OCI-LY7 (cell line): ENCODE results near the gene DENND6B. TPM values are rescaled to one million over a fixed set of nuclear protein-coding genes. Genes with fewer than 3 reads are reported as not detected.

Experiments
- BruUV-seq: library from RNA; stranded (reverse); fragments of 400-500 nt; replicated peaks from 2 replicates; lab custom pipeline; 2021; lab: Mats Ljungman, UMichigan
- CTCF ChIA-PET: fragments of 300-600 bp; sonication (Branson Sonifier 250); formaldehyde crosslinking; loops from one replicate; lab custom pipeline; 2022; ENCODE audit warnings: antibody characterized with exemption; ENCODE audit not compliant: unreplicated experiment; lab: Charles Lee
- POLR2A ChIA-PET: fragments of 300-600 bp; sonication (Branson Sonifier 250); formaldehyde crosslinking; loops from one replicate; lab custom pipeline; 2022; ENCODE audit warnings: antibody characterized with exemption; lab: Charles Lee
- DNase-seq: peaks from one replicate; pipeline ENCODE4 v3.0.0-alpha.2; 2015; ENCODE audit warnings: low spot score
- H2AFZ ChIP-seq: fragments of 200-600 bp; sonication (generic), shearing (Covaris generic); 2 replicates; pipeline ENCODE4 v1.6.1; 2014; ENCODE audit warnings: mild to moderate bottlenecking, antibody characterized with exemption, low read length, moderate library complexity
- H3K27ac ChIP-seq: fragments of 200-600 bp; sonication (generic); 2 replicates; pipeline ENCODE4 v1.5.1; 2014; ENCODE audit warnings: mixed run types, low read depth, mild to moderate bottlenecking, moderate library complexity, low read length, inconsistent platforms; ENCODE audit not compliant: poor library complexity, severe bottlenecking
- H3K36me3 ChIP-seq: fragments of 200-600 bp; sonication (generic); 2 replicates; pipeline ENCODE4 v1.6.1; 2014; ENCODE audit warnings: mild to moderate bottlenecking, antibody characterized with exemption, low read length, moderate library complexity, mixed read lengths; ENCODE audit not compliant: insufficient read depth
- H3K4me1 ChIP-seq: fragments of 200-600 bp; sonication (generic); 2 replicates; pipeline ENCODE4 v1.5.1; 2014; ENCODE audit warnings: mild to moderate bottlenecking, low read length; ENCODE audit not compliant: insufficient read depth, poor library complexity, severe bottlenecking
- H3K4me2 ChIP-seq: fragments of 200-600 bp; sonication (generic); 2 replicates; pipeline ENCODE4 v1.6.1; 2014; ENCODE audit warnings: mild to moderate bottlenecking, low read length
- H3K4me3 ChIP-seq: fragments of 200-600 bp; sonication (generic); 2 replicates; pipeline ENCODE4 v1.5.1; 2014; ENCODE audit warnings: mild to moderate bottlenecking, low read depth, low read length; ENCODE audit not compliant: poor library complexity, severe bottlenecking
- H3K79me2 ChIP-seq: fragments of 200-600 bp; sonication (generic); 2 replicates; pipeline ENCODE4 v1.6.1; 2016; ENCODE audit warnings: low read depth, mild to moderate bottlenecking, low read length, moderate library complexity, mixed read lengths; ENCODE audit not compliant: insufficient read depth
- H3K9me2 ChIP-seq: fragments of 200-600 bp; sonication (generic); 2 replicates; pipeline ENCODE4 v1.6.1; 2016; ENCODE audit warnings: mild to moderate bottlenecking, low read length, mixed read lengths; ENCODE audit not compliant: insufficient read depth
- H3K9me3 ChIP-seq: fragments of 200-600 bp; sonication (generic); 2 replicates; pipeline ENCODE4 v1.6.1; 2014; ENCODE audit warnings: mild to moderate bottlenecking, mixed run types, low read length, mixed read lengths
- H4K20me1 ChIP-seq: fragments of 200-600 bp; sonication (generic); 2 replicates; pipeline ENCODE4 v1.6.1; 2014; ENCODE audit warnings: mild to moderate bottlenecking, antibody characterized with exemption, low read length, moderate library complexity, mixed read lengths; ENCODE audit not compliant: insufficient read depth
- CTCF ChIP-seq: fragments of 200-600 bp; sonication (generic); conservative IDR thresholded peaks from 2 replicates; pipeline ENCODE4 v1.5.1; 2014; ENCODE audit warnings: mild to moderate bottlenecking, antibody characterized with exemption, low read length, moderate library complexity, mixed read lengths
- EZH2phosphoT487 ChIP-seq: fragments of 200-600 bp; sonication (generic); IDR thresholded peaks from 2 replicates; pipeline ENCODE4 v1.6.1; 2018; ENCODE audit warnings: low read depth, borderline replicate concordance, mild to moderate bottlenecking, mixed run types, antibody characterized with exemption, low read length, moderate library complexity, mixed read lengths
- intact Hi-C: fragments of 100-400 bp; cut with micrococcal nuclease; formaldehyde crosslinking; loops from one replicate; pipeline ENCODE4 v1.10.0; 2022; ENCODE audit not compliant: unreplicated experiment
- total RNA-seq, 2 experiments: library from RNA; depleted of rRNA in 1 of 2; stranded (reverse); fragments of >200 nt in 1 of 2; shearing (Covaris generic) in 1 of 2; gene quantifications; 2 replicates each; pipeline ENCODE4 v1.2.3, GENCODE V29; 2014 to 2022

DENND6B gene
- total RNA-seq, 2 experiments from 2014 or later = 31.6 to 45.0 TPM

GRCh38 chr22:50268655-50269113, 58.1 kb downstream of the DENND6B start:
- BruUV-seq = no TSS peak
- Histone ChIP-seq H3K4me2 (peak overlapping the region; percentile 94), H3K9me3 (no peaks in the 10 kb centered on the region), H3K79me2 (no peaks in the 10 kb centered on the region), H3K4me3 (peak overlapping the region; percentile 73), H3K27ac (peak overlapping the region; percentile 44), H2AFZ (no peak overlapping the region), H4K20me1 (no peaks in the 10 kb centered on the region), H3K36me3 (no peaks in the 10 kb centered on the region), H3K4me1 (peaks cover 41% of the 10 kb centered on the region), H3K9me2 (no peaks in the 10 kb centered on the region)
- no peak for TF ChIP-seq CTCF
- TF ChIP-seq EZH2phosphoT487 = no peak
- no peak for DNase-seq
- ChIA-PET CTCF (no interaction called here), POLR2A (interaction anchor here (0.6 kb wide), 1 partner anchor 370 kb away, joined by 3 read pairs; no protein-coding TSS in a partner anchor)
- intact Hi-C loops = no loop called here

GRCh38 chr22:50267591-50268390, 59.0 kb downstream of the DENND6B start:
- H3K27ac ChIP-seq = no peak overlapping the region
- no peaks in the 10 kb centered on the region for H3K9me2 ChIP-seq
- H3K79me2 ChIP-seq = no peaks in the 10 kb centered on the region
- H3K4me2 ChIP-seq = peak overlapping the region; percentile 94
- no peaks in the 10 kb centered on the region for H3K36me3 ChIP-seq
- H3K4me1 ChIP-seq = peaks cover 46% of the 10 kb centered on the region
- DNase-seq = peak; percentile 71
- peak overlapping the region; percentile 32 for H3K4me3 ChIP-seq
- TF ChIP-seq EZH2phosphoT487 (no peak), CTCF (peak; percentile 46; the same call in 1 of the 2 replicates)
- ChIA-PET CTCF (no interaction called here), POLR2A (interaction anchor here (0.5 to 0.7 kb wide), 2 partner anchors 86 to 251 kb away, joined by 3 to 6 read pairs; no protein-coding TSS in a partner anchor)
- no peak overlapping the region for H2AFZ ChIP-seq
- intact Hi-C loops = no loop called here
- H4K20me1 ChIP-seq = no peaks in the 10 kb centered on the region
- H3K9me3 ChIP-seq = no peaks in the 10 kb centered on the region
- BruUV-seq = no TSS peak

- no peak overlapping the region for H2AFZ ChIP-seq
- H3K4me3 ChIP-seq = no peak overlapping the region
- no TSS peak for BruUV-seq
- no peaks in the 10 kb centered on the region for H3K79me2 ChIP-seq
- H3K27ac ChIP-seq = no peak overlapping the region
- H4K20me1 ChIP-seq = no peaks in the 10 kb centered on the region
- intact Hi-C loops = no loop called here
- no peaks in the 10 kb centered on the region for H3K9me2 ChIP-seq
- no peaks in the 10 kb centered on the region for H3K9me3 ChIP-seq
- POLR2A ChIA-PET = no interaction called here
- TF ChIP-seq EZH2phosphoT487 = no peak
- DNase-seq = no peak
- CTCF ChIA-PET = interaction anchor here (0.6 kb wide), 1 partner anchor 102 kb away, joined by 3 read pairs; no protein-coding TSS in a partner anchor
- no peak overlapping the region for H3K4me2 ChIP-seq
- H3K4me1 ChIP-seq = peaks cover 54% of the 10 kb centered on the region
- H3K36me3 ChIP-seq = no peaks in the 10 kb centered on the region
Observed at GRCh38 chr22:50266994-50267393, 59.8 kb downstream of the DENND6B start.
